Measurements from ENCODE around the gene SLC10A3.

Gene SLC10A3

GRCh38 chrX:154494715-154495114 lies 4.3 kb upstream of the SLC10A3 start:
- no peak overlapping the region for H3K4me3 ChIP-seq (ENCODE audit: low read depth, low read length)
- ChIA-PET POLR2A (no interaction called here), CTCF (interaction anchor here (0.6 kb wide), 1 partner anchor 763 kb away, joined by 4 read pairs; no protein-coding TSS in a partner anchor)
- TF ChIP-seq ZNF202 (tag by site-specific recombination; IDR thresholded peaks at IDR 0.05; ENCODE audit: borderline replicate concordance) (no peak), ZNF121 (tag by site-specific recombination; IDR thresholded peaks at IDR 0.05) (peak; percentile 61; the same call in 1 of the 2 replicates)
- no peaks in the 10 kb centered on the region for H3K36me3 ChIP-seq (ENCODE audit: control insufficient read depth in 2 of 2, insufficient read depth in 1 of 2, low read length in 2 of 2)
- H3K9me3 ChIP-seq (ENCODE audit: control insufficient read depth, insufficient read depth, low read depth, low read length) = no peaks in the 10 kb centered on the region; the same call in 1 of the 2 replicates
- H3K27ac ChIP-seq (ENCODE audit: extremely low read depth, low read depth, low read length) = no peak overlapping the region
- no peaks in the 10 kb centered on the region; the same call in 1 of the 2 replicates for H3K4me1 ChIP-seq (ENCODE audit: control insufficient read depth, insufficient read depth, low read length)

GRCh38 chrX:154490021-154490413 lies 412 bp downstream of the SLC10A3 start:
- POLR2A ChIA-PET = interaction anchor here (0.7 to 3.1 kb wide), 25 partner anchors 8 to 696 kb away, joined by 3 to 35 read pairs (median 6); partner anchors contain the start of genes DNASE1L1, FAM3A, IDH3G and LAGE3
- H3K27ac ChIP-seq (ENCODE audit: extremely low read depth, low read depth, low read length) = peak overlapping the region; percentile 76; the same call in 1 of the 2 replicates
- CTCF ChIA-PET = interaction anchor here (0.6 to 2.5 kb wide), 3 partner anchors 37 to 55 kb away, joined by 3 to 8 read pairs (median 3); no protein-coding TSS in a partner anchor
- TF ChIP-seq TCF7L2 (IDR thresholded peaks at IDR 0.05; ENCODE audit: borderline replicate concordance, low read depth, low read length) = no peak
- no peak for TF ChIP-seq ZNF677 (tag by site-specific recombination; IDR thresholded peaks at IDR 0.05)
- TF ChIP-seq KLF8 (tag by site-specific recombination; IDR thresholded peaks at IDR 0.05) = no peak
- no peak for TF ChIP-seq ZBTB44 (tag by site-specific recombination; IDR thresholded peaks at IDR 0.05)
- no peak for TF ChIP-seq ZNF830 (tag by site-specific recombination; IDR thresholded peaks at IDR 0.05; ENCODE audit: low read depth)
- TF ChIP-seq, protein P1, sequence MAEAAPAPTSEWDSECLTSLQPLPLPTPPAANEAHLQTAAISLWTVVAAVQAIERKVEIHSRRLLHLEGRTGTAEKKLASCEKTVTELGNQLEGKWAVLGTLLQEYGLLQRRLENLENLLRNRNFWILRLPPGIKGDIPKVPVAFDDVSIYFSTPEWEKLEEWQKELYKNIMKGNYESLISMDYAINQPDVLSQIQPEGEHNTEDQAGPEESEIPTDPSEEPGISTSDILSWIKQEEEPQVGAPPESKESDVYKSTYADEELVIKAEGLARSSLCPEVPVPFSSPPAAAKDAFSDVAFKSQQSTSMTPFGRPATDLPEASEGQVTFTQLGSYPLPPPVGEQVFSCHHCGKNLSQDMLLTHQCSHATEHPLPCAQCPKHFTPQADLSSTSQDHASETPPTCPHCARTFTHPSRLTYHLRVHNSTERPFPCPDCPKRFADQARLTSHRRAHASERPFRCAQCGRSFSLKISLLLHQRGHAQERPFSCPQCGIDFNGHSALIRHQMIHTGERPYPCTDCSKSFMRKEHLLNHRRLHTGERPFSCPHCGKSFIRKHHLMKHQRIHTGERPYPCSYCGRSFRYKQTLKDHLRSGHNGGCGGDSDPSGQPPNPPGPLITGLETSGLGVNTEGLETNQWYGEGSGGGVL (tag by site-specific recombination; IDR thresholded peaks at IDR 0.05) = peak; percentile 49; the same call in 1 of the 2 replicates
- no peak for TF ChIP-seq INSM2 (tag by site-specific recombination; IDR thresholded peaks at IDR 0.05)
- no peak for TF ChIP-seq KLF1 (tag by site-specific recombination; IDR thresholded peaks at IDR 0.05)
- TF ChIP-seq OSR2 (tag by site-specific recombination; IDR thresholded peaks at IDR 0.05) = no peak
- TF ChIP-seq ZNF341 (tag by site-specific recombination; IDR thresholded peaks at IDR 0.05; ENCODE audit: low read depth) = peak; percentile 72
- 0 out of 2 replicates have a peak, but pooled peaks have one; percentile 26 for TF ChIP-seq ZXDB (tag by site-specific recombination; IDR thresholded peaks at IDR 0.05)
- TF ChIP-seq ZNF184 (tag by site-specific recombination; IDR thresholded peaks at IDR 0.05) = no peak
- no peak for TF ChIP-seq ZNF248 (tag by site-specific recombination; IDR thresholded peaks at IDR 0.05)
- TF ChIP-seq ZNF366 (tag by site-specific recombination; conservative IDR thresholded peaks at IDR 0.05) = no peak
- TF ChIP-seq KLF10 (tag by site-specific recombination; IDR thresholded peaks at IDR 0.05) = no peak
- no peak for TF ChIP-seq ZBTB1 (tag by site-specific recombination; IDR thresholded peaks at IDR 0.05)
- no peak for TF ChIP-seq PRDM1 (tag by site-specific recombination; IDR thresholded peaks at IDR 0.05)
- TF ChIP-seq, protein P2, sequence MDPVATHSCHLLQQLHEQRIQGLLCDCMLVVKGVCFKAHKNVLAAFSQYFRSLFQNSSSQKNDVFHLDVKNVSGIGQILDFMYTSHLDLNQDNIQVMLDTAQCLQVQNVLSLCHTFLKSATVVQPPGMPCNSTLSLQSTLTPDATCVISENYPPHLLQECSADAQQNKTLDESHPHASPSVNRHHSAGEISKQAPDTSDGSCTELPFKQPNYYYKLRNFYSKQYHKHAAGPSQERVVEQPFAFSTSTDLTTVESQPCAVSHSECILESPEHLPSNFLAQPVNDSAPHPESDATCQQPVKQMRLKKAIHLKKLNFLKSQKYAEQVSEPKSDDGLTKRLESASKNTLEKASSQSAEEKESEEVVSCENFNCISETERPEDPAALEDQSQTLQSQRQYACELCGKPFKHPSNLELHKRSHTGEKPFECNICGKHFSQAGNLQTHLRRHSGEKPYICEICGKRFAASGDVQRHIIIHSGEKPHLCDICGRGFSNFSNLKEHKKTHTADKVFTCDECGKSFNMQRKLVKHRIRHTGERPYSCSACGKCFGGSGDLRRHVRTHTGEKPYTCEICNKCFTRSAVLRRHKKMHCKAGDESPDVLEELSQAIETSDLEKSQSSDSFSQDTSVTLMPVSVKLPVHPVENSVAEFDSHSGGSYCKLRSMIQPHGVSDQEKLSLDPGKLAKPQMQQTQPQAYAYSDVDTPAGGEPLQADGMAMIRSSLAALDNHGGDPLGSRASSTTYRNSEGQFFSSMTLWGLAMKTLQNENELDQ (tag by site-specific recombination; IDR thresholded peaks at IDR 0.05; ENCODE audit: low read depth) = no peak
- TF ChIP-seq, protein P3, sequence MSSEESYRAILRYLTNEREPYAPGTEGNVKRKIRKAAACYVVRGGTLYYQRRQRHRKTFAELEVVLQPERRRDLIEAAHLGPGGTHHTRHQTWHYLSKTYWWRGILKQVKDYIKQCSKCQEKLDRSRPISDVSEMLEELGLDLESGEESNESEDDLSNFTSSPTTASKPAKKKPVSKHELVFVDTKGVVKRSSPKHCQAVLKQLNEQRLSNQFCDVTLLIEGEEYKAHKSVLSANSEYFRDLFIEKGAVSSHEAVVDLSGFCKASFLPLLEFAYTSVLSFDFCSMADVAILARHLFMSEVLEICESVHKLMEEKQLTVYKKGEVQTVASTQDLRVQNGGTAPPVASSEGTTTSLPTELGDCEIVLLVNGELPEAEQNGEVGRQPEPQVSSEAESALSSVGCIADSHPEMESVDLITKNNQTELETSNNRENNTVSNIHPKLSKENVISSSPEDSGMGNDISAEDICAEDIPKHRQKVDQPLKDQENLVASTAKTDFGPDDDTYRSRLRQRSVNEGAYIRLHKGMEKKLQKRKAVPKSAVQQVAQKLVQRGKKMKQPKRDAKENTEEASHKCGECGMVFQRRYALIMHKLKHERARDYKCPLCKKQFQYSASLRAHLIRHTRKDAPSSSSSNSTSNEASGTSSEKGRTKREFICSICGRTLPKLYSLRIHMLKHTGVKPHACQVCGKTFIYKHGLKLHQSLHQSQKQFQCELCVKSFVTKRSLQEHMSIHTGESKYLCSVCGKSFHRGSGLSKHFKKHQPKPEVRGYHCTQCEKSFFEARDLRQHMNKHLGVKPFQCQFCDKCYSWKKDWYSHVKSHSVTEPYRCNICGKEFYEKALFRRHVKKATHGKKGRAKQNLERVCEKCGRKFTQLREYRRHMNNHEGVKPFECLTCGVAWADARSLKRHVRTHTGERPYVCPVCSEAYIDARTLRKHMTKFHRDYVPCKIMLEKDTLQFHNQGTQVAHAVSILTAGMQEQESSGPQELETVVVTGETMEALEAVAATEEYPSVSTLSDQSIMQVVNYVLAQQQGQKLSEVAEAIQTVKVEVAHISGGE (tag by site-specific recombination; conservative IDR thresholded peaks at IDR 0.05; ENCODE audit: low read depth) = 0 out of 2 replicates have a peak, but pooled peaks have one; percentile 21
- TF ChIP-seq ZNF335 (tag by site-specific recombination; conservative IDR thresholded peaks at IDR 0.05) = no peak; the same call in 1 of the 2 replicates
- TF ChIP-seq ZBTB48 (tag by site-specific recombination; IDR thresholded peaks at IDR 0.05) = peak; percentile 92

More at GRCh38 chrX:154490021-154490413, 412 bp downstream of the SLC10A3 start:
- H3K36me3 ChIP-seq (ENCODE audit: control insufficient read depth in 2 of 2, insufficient read depth in 1 of 2, low read length in 2 of 2) = peaks cover 0 to 21% of the 10 kb centered on the region in 2 experiments; a peak in 1 of 3 replicates
- no peaks in the 10 kb centered on the region; the same call in 1 of the 2 replicates for H3K4me1 ChIP-seq (ENCODE audit: control insufficient read depth, insufficient read depth, low read length)
- peak overlapping the region; percentile 37 for H3K4me3 ChIP-seq (ENCODE audit: low read depth, low read length)
- H3K9me3 ChIP-seq (ENCODE audit: control insufficient read depth, insufficient read depth, low read depth, low read length) = no peaks in the 10 kb centered on the region; the same call in 1 of the 2 replicates

Data from HEK293 (cell line).